Cardiac muscle cell (in vitro differentiated cells and primary cell): ENCODE data around the gene GJB1. TPM values are rescaled to one million over a fixed set of nuclear protein-coding genes. Genes with fewer than 3 reads are reported as not detected.
A peak's percentile ranks its signal among the peaks of the same experiment; 100 is the strongest.
"Not testable (repeated sequence)": the region's sequence is repeated elsewhere in the genome, so short reads cannot be mapped to it uniquely, and the experiment has no call there.

Experiments
- DNase-seq, 2 donors: peaks; one replicate each; pipeline versions ENCODE4 v3.0.0 to v3.0.0-alpha.2; 2010 to 2017; ENCODE audit warnings: low read depth in 1 of 2, low spot score in 1 of 2
- H3K27ac ChIP-seq: fragments of 200-600 bp; sonication (generic); 2 replicates; pipeline ENCODE4 v1.5.1; 2016
- H3K27me3 ChIP-seq: fragments of 200-600 bp; sonication (generic); 2 replicates; pipeline ENCODE4 v1.6.0; 2016; ENCODE audit warnings: control low read depth
- H3K36me3 ChIP-seq: fragments of 200-600 bp; sonication (generic); 2 replicates; pipeline ENCODE4 v1.5.1; 2016; ENCODE audit warnings: control low read depth
- H3K4me1 ChIP-seq: fragments of 200-600 bp; sonication (generic); 2 replicates; pipeline ENCODE4 v1.8.1; 2017; ENCODE audit warnings: low read depth, mild to moderate bottlenecking, mixed run types
- H3K4me3 ChIP-seq: fragments of 200-600 bp; sonication (generic); 2 replicates; pipeline ENCODE4 v1.5.1; 2016; ENCODE audit warnings: mild to moderate bottlenecking
- H3K9me3 ChIP-seq: fragments of 200-600 bp; sonication (generic); 2 replicates; pipeline ENCODE4 v1.5.1; 2017; ENCODE audit warnings: low read depth, mild to moderate bottlenecking, control low read depth
- polyA plus RNA-seq: library from polyadenylated mRNA; unstranded; fragments of >200 nt; fragmentation: Nextera tagmentation; extraction: Ambion mirVana; gene quantifications from 2 replicates; pipeline ENCODE4 v1.2.1, GENCODE V29; 2016
- total RNA-seq: library from RNA; depleted of rRNA; stranded (reverse); fragments of >200 nt; gene quantifications from 2 replicates; pipeline ENCODE4 v1.2.3, GENCODE V29; 2016
- TF ChIP-seq, protein P1 (sequence below): IDR thresholded peaks from 2 replicates; pipeline ENCODE4 v1.5.1; 2012; ENCODE audit warnings: low read depth, mild to moderate bottlenecking, low read length

The GJB1 gene
- total and polyA plus RNA-seq, 2 experiments from 2014 or later, result not detected

DNA sequence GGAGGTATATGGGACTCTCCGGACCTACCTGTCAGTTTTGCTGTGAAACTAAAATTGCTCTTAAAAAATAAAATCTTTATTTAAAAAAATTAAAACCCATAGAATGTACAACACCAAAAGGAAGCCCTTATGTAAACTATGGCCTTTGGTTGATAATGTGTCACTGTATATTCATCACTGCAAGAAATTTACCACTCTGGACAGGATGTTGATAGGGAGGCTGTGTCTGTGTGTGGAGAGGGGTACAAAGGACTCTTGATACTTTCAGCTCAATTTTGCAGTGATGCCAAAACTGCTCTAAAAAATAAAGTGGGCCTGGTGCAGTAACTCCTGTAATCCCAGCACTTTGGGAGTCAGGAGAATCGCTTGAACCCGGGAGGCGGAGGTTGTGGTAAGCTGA is 33.8 kb downstream of the GJB1 start:
- H3K4me1 ChIP-seq, result peaks cover 8% of the 10 kb centered on the region
- TF ChIP-seq, protein P1, sequence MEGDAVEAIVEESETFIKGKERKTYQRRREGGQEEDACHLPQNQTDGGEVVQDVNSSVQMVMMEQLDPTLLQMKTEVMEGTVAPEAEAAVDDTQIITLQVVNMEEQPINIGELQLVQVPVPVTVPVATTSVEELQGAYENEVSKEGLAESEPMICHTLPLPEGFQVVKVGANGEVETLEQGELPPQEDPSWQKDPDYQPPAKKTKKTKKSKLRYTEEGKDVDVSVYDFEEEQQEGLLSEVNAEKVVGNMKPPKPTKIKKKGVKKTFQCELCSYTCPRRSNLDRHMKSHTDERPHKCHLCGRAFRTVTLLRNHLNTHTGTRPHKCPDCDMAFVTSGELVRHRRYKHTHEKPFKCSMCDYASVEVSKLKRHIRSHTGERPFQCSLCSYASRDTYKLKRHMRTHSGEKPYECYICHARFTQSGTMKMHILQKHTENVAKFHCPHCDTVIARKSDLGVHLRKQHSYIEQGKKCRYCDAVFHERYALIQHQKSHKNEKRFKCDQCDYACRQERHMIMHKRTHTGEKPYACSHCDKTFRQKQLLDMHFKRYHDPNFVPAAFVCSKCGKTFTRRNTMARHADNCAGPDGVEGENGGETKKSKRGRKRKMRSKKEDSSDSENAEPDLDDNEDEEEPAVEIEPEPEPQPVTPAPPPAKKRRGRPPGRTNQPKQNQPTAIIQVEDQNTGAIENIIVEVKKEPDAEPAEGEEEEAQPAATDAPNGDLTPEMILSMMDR, result no peak
- H3K9me3 ChIP-seq, result peaks cover 3% of the 10 kb centered on the region
- no peak for DNase-seq
- H3K4me3 ChIP-seq, result no peak overlapping the region
- no peaks in the 10 kb centered on the region for H3K27me3 ChIP-seq
- peak overlapping the region; percentile 93 for H3K27ac ChIP-seq
- no peaks in the 10 kb centered on the region for H3K36me3 ChIP-seq

DNA sequence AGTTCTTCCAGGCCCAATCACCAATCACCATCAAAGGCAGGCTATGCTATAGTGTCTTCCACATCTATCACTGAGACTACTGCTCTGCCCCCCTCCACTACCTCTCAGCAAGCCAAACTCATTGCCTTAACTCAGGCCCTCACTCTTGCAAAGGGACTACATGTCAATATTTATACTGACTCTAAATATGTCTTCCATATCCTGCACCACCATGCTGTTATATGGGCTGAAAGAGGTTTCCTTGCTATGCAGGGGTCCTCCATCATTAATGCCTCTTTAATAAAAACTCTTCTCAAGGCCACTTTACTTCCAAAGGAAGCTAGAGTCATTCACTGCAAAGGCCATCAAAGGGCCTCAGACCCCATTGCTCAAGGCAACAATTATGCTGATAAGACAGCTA is 45.6 kb downstream of the GJB1 start:
- not testable (repeated sequence) for H3K27me3 ChIP-seq, DNase-seq, H3K36me3 ChIP-seq, H3K4me3 ChIP-seq, H3K4me1 ChIP-seq, H3K9me3 ChIP-seq, H3K27ac ChIP-seq

DNA sequence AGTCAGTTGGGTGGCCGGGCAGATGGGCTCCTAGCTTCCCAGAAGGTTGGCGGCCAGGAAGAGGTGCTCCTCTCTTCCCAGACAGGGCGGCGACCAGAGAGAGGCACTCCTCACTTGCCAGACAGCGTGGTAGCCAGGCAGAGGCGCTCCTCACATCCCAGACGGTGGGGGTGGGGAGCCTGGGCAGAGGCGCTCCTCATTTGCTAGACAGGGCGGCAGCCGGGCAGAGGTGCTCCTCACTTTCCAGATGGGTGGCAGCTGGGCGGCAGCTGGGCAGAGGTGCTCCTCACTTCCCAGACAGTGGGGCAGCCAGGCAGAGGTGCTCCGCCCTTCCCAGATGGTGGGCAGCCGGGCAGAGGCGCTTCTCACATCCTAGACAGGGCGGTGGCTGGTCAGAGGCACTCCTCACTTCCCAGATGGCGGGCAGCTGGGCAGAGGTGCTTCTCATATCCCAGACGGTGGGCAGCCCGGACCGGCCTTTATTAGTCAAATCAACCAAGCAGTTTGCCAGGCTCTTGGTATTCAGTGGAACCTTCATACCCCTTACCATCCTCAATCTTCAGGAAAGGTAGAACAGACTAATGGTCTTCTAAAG is 46.9 kb downstream of the GJB1 start:
- H3K4me3 ChIP-seq, result no peak overlapping the region
- H3K4me1 ChIP-seq, result no peaks in the 10 kb centered on the region
- TF ChIP-seq, protein P1, result no peak
- H3K27me3 ChIP-seq, result no peaks in the 10 kb centered on the region
- DNase-seq, result no peak
- no peaks in the 10 kb centered on the region for H3K9me3 ChIP-seq
- H3K36me3 ChIP-seq, result no peaks in the 10 kb centered on the region
- no peak overlapping the region for H3K27ac ChIP-seq

DNA sequence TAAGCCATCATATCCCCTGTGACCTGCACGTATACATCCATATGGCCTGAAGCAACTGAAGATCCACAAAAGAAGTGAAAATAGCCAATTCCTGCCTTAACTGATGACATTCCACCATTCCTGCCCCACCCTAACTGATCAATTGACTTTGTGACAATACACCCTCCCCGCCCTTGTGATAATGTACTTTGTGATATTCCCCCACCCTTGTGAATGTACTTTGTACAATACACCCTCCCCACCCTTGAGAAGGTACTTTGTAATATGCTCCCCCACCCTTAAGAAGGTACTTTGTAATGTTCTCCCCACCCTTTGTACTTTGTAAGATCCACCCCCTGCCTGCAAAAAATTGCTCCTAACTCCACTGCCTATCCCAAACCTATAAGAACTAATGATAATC is 49.3 kb downstream of the GJB1 start:
- not testable (repeated sequence) for H3K27ac ChIP-seq, DNase-seq, H3K4me3 ChIP-seq, H3K27me3 ChIP-seq, H3K9me3 ChIP-seq, H3K4me1 ChIP-seq, H3K36me3 ChIP-seq

Other genes starting within 250 kb of the GJB1 start
- gene SNX12, start 154.9 kb upstream of the GJB1 start, total RNA-seq, result 45.7 and 62.3 TPM in 2 replicates
- 6.6 and 9.5 TPM in 2 replicates for gene SNX12, start 154.9 kb upstream of the GJB1 start, polyA plus RNA-seq
- 16.7 and 24.2 TPM in 2 replicates for gene FOXO4, start 127.4 kb upstream of the GJB1 start, total RNA-seq
- 7.8 and 14.5 TPM in 2 replicates for gene FOXO4, start 127.4 kb upstream of the GJB1 start, polyA plus RNA-seq
- gene CXorf65, start 116.5 kb upstream of the GJB1 start, total RNA-seq, result not detected in 2 replicates
- gene CXorf65, start 116.5 kb upstream of the GJB1 start, polyA plus RNA-seq, result not detected in 2 replicates
- gene IL2RG, start 111.6 kb upstream of the GJB1 start, total RNA-seq, result not detected in 2 replicates
- 2.3 TPM in 1 of 2 replicates, not detected in the other for gene IL2RG, start 111.6 kb upstream of the GJB1 start, polyA plus RNA-seq
- 29.2 and 56.5 TPM in 2 replicates for gene MED12, start 104.6 kb upstream of the GJB1 start, total RNA-seq
- gene MED12, start 104.6 kb upstream of the GJB1 start, polyA plus RNA-seq, result 17.9 and 25.4 TPM in 2 replicates
- gene NLGN3, start 78.4 kb upstream of the GJB1 start, total RNA-seq, result 7.4 and 10.2 TPM in 2 replicates
- gene NLGN3, start 78.4 kb upstream of the GJB1 start, polyA plus RNA-seq, result 6.4 and 8.1 TPM in 2 replicates
- 77.8 and 112 TPM in 2 replicates for gene ZMYM3, start 30.9 kb downstream of the GJB1 start, total RNA-seq
- 24.8 and 34.4 TPM in 2 replicates for gene ZMYM3, start 30.9 kb downstream of the GJB1 start, polyA plus RNA-seq
- 524 and 770 TPM in 2 replicates for gene NONO, start 60.4 kb downstream of the GJB1 start, total RNA-seq
- gene NONO, start 60.4 kb downstream of the GJB1 start, polyA plus RNA-seq, result 278 and 318 TPM in 2 replicates
- gene ITGB1BP2, start 78.5 kb downstream of the GJB1 start, total RNA-seq, result 99.7 and 158 TPM in 2 replicates
- 60.4 and 115 TPM in 2 replicates for gene ITGB1BP2, start 78.5 kb downstream of the GJB1 start, polyA plus RNA-seq
- gene TAF1, start 143.1 kb downstream of the GJB1 start, total RNA-seq, result 16.1 and 43.1 TPM in 2 replicates
- 3.8 and 7.8 TPM in 2 replicates for gene TAF1, start 143.1 kb downstream of the GJB1 start, polyA plus RNA-seq